Dendritic cell treated with granulocyte-macrophage colony-stimulating factor and Interleukin-4, amounts not matched to agents 40 ng/mL and 50 ng/mL, for 4 days (primary cell): ENCODE data around the gene KRTAP10-2.
"Not testable (repeated sequence)": the region's sequence is repeated elsewhere in the genome, so short reads cannot be mapped to it uniquely, and the experiment has no call there.

ENCODE experiments used
- H3K27ac Mint-ChIP-seq: one replicate; pipeline ENCODE4 v1.8.0; 2022; ENCODE audit warnings: mild to moderate bottlenecking, mixed read lengths
- H3K27me3 Mint-ChIP-seq: one replicate; pipeline ENCODE4 v1.8.0; 2022; ENCODE audit warnings: mild to moderate bottlenecking, mixed read lengths
- H3K36me3 Mint-ChIP-seq: one replicate; pipeline ENCODE4 v1.8.0; 2022; ENCODE audit warnings: low read depth, mixed read lengths
- H3K4me1 Mint-ChIP-seq: one replicate; pipeline ENCODE4 v1.8.0; 2022; ENCODE audit warnings: low read depth, mixed read lengths
- H3K4me3 Mint-ChIP-seq: one replicate; pipeline ENCODE4 v1.8.0; 2022; ENCODE audit warnings: mild to moderate bottlenecking, moderate library complexity, mixed read lengths
- H3K9me3 Mint-ChIP-seq: one replicate; pipeline ENCODE4 v1.8.0; 2022; ENCODE audit warnings: mixed read lengths
- intact Hi-C: fragments of 100-400 bp; cut with micrococcal nuclease; formaldehyde crosslinking; loops from one replicate; pipeline ENCODE4 v1.15.0; 2022

The KRTAP10-2 gene, protein sequence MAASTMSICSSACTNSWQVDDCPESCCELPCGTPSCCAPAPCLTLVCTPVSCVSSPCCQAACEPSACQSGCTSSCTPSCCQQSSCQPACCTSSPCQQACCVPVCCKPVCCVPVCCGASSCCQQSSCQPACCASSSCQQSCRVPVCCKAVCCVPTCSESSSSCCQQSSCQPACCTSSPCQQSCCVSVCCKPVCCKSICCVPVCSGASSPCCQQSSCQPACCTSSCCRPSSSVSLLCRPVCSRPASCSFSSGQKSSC

DNA sequence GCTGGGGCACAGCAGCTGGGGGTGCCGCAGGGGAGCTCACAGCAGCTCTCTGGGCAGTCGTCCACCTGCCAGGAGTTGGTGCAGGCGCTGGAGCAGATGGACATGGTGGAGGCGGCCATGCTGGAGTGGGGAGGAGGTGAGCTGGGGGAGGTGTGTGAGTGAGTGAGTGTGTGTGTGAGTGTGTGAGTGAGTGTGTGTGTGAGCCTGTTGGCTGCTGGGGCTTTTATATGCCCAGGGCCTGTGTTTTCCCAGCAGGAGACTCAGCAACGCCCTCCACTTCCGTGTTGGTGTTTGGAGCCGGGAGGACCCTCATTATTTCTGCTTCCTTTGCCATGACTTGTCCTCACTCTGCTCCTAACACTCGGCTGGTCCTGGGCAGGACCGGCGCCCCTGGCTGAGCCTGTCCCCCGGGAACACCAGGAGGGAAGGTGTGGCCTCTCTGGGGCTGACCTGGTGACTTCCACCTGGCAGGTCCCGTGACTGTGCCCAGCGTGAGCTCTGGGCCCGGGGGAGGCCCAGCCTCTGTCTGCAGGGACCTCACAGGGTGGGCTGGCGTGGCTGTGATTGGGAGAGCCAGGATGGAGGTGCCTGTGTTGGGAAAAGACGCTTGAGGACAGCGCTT is at the start of gene KRTAP10-2:
Gene KRTAP10-2, minus strand, starts transcription at position 166 of the 622 bp plus-strand sequence. Its CDS starts 47 bp downstream, at position 119.
- no peak within 1 kb of the TSS for H3K4me3 Mint-ChIP-seq
- peaks cover 65% of the 10 kb centered on the region for H3K27me3 Mint-ChIP-seq
- H3K4me1 Mint-ChIP-seq, result no peaks in the 10 kb centered on the region
- intact Hi-C loops, result no loop called here
- H3K9me3 Mint-ChIP-seq, result peaks cover 13% of the 10 kb centered on the region
- H3K36me3 Mint-ChIP-seq, result no peaks in the 10 kb centered on the region
- H3K27ac Mint-ChIP-seq, result no peak within 1 kb of the TSS

DNA sequence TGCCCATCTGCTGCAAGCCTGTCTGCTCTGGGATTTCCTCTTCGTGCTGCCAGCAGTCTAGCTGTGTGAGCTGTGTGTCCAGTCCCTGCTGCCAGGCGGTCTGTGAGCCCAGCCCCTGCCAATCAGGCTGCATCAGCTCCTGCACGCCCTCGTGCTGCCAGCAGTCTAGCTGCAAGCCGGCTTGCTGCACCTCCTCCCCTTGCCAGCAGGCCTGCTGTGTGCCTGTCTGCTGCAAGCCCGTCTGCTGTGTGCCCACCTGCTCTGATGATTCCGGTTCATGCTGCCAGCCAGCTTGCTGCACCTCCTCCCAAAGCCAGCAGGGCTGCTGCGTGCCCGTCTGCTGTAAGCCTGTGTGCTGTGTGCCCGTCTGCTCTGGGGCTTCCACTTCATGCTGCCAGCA is 49.8 kb upstream of the KRTAP10-2 start:
- Mint-ChIP-seq H3K9me3 (peaks cover 10% of the 10 kb centered on the region), H3K27me3 (peaks cover 13% of the 10 kb centered on the region)
- H3K4me1 Mint-ChIP-seq, intact Hi-C loops, H3K36me3 Mint-ChIP-seq, H3K4me3 Mint-ChIP-seq, H3K27ac Mint-ChIP-seq: not testable (repeated sequence)

DNA sequence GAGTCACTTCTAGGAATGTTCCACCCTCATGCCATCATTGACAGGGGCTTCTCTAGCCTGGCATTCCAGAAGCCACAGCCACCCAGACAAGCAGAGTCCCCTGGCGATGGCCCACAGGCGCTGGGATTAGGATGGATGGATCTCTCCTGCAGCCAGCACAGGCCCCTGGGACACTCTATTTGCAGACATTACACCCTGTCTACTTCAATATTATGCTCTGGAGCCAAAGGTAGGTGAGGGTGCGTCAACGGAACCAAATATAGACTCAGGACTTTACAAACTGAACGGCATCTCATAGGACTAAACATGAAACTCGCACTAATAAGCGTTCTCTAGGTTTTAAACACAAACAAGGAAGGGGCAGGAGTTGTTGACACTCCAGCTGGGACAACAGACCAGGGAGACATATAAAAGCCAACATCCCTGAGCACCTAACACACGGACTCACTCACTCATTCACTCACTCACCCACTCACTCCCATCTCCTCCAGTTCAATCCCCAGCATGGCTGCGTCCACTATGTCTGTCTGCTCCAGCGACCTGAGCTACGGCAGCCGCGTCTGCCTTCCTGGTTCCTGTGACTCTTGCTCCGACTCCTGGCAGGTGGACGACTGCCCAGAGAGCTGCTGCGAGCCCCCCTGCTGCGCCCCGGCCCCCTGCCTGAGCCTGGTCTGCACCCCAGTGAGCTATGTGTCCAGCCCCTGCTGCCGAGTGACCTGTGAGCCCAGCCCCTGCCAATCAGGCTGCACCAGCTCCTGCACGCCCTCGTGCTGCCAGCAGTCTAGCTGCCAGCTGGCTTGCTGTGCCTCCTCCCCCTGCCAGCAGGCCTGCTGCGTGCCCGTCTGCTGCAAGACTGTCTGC is 49.0 kb upstream of the KRTAP10-2 start, which contains the start of gene KRTAP10-7:
Gene KRTAP10-7, plus strand, starts transcription at position 480 of the 861 bp plus-strand sequence. Its CDS starts 25 bp downstream, at position 505.
- H3K4me3 Mint-ChIP-seq, H3K4me1 Mint-ChIP-seq, intact Hi-C loops, H3K9me3 Mint-ChIP-seq, H3K36me3 Mint-ChIP-seq, H3K27ac Mint-ChIP-seq: not testable (repeated sequence)
- peaks cover 11% of the 10 kb centered on the region for H3K27me3 Mint-ChIP-seq

DNA sequence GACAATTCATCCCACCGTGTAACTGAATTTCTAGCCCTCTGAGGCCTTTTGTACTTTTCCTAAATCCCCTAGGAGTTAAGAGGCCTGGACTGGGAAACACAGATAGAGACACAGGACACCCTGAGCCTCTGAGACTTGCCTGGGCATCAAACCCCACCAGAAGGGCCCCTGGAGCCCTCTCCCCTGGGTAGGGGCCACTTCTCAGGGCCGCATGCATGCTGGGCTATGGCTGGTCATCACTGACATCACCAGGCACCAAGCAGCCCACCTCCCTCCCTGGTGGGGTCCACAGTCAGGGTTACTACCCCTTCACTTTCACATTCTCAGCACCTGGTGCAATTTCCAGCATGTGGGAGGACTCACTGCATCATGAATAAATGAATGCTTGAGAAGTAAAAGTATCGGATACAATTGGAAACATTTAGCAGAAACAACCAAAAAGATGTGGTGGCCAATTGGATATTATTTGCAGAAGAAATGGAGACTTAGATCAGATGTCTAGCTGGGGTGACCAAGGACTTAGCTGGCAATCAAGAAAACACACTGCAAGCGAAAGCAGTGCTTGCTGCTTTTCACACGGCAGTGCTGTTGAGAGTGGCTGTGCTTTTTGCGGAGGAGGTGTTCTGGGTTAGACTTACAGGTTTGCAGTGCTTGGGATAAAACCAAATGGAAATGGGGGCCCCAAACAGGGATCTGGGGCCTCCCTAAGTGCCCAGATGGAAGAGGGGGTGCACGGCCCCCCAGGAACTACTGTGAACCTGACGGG is 48.1 kb upstream of the KRTAP10-2 start:
- Mint-ChIP-seq H3K4me3 (no peak overlapping the region), H3K36me3 (no peaks in the 10 kb centered on the region), H3K27ac (no peak overlapping the region), H3K4me1 (no peaks in the 10 kb centered on the region), H3K9me3 (peaks cover 8% of the 10 kb centered on the region), H3K27me3 (peaks cover 15% of the 10 kb centered on the region)
- intact Hi-C loops, result no loop called here

DNA sequence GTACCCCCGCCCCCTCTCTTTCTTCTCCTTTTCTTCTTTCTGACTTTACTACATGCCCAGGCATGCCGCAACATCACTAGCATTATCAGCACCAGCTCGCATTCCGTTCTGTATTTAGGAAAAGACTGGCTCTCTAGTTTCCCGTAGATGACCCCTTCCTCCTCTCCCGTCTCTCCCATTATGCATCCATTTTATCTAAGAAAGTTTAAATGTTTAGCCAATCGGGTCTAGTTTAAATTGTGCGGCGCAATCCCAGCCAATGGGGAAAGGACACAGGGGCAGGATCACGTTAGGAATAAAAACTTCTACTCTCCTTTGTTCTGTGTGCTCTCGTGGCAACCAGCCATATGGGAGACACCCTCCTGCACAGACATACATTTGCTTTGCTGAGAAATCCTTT is 46.8 kb upstream of the KRTAP10-2 start:
- Mint-ChIP-seq H3K9me3 (no peaks in the 10 kb centered on the region), H3K4me3 (no peak overlapping the region), H3K27me3 (peaks cover 18% of the 10 kb centered on the region), H3K4me1 (no peaks in the 10 kb centered on the region), H3K27ac (no peak overlapping the region), H3K36me3 (no peaks in the 10 kb centered on the region)
- intact Hi-C loops, result no loop called here

DNA sequence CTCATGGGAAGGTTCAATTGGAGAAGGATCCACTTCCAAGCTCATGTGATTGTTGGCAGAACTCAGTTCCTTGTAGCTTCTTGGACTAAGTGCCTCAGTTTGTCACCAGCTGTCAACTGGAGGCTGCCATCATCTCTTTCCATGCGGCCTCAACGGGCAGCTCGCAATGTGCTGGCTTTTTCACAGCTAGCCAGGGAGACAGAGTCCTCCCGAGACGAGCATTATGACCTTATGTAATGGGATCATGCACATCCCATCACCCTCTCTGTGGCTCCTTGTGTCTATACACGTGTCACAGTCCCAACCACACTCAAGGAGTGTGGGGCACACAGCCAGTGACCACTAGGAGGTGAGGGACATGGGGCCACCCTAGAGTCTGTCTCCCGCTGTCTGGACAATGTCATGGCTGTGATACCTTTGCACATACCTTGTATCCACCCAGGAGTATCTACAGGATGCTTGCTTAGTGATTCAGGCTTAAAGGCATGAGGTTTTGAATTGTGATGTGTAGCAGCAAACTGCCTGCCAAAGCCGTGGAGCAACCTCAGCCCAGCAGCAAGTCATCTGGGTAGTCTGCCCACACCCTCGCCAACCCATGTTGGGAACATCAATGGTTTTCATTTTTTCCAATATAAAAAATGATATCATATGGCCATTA is 44.9 kb upstream of the KRTAP10-2 start:
- no peaks in the 10 kb centered on the region for H3K36me3 Mint-ChIP-seq
- no peak overlapping the region for H3K27ac Mint-ChIP-seq
- no peaks in the 10 kb centered on the region for H3K4me1 Mint-ChIP-seq
- peaks cover 24% of the 10 kb centered on the region for H3K27me3 Mint-ChIP-seq
- H3K9me3 Mint-ChIP-seq, result no peaks in the 10 kb centered on the region
- intact Hi-C loops, result no loop called here
- H3K4me3 Mint-ChIP-seq, result no peak overlapping the region

DNA sequence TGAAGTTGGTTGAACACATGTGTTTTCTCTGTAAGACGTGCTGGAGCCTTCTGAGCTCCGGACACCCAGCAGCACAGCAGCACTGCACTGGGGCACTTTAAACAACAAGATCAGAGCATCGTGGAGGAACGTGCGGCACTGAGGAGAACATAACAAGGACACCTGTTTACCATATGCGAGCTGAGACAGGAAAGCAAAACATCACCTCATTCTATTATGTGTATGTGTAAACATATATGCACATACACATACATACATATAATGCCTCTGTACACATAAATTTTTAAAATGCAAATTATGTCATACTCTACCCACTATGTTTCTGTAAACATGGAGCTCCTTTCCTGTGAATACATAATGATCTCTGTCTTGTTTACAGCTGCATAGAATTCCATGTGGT is 44.2 kb upstream of the KRTAP10-2 start:
- intact Hi-C loops, result no loop called here
- H3K27me3 Mint-ChIP-seq, result peaks cover 20% of the 10 kb centered on the region
- no peak overlapping the region for H3K27ac Mint-ChIP-seq
- no peaks in the 10 kb centered on the region for H3K4me1 Mint-ChIP-seq
- no peak overlapping the region for H3K4me3 Mint-ChIP-seq
- no peaks in the 10 kb centered on the region for H3K36me3 Mint-ChIP-seq
- no peaks in the 10 kb centered on the region for H3K9me3 Mint-ChIP-seq

DNA sequence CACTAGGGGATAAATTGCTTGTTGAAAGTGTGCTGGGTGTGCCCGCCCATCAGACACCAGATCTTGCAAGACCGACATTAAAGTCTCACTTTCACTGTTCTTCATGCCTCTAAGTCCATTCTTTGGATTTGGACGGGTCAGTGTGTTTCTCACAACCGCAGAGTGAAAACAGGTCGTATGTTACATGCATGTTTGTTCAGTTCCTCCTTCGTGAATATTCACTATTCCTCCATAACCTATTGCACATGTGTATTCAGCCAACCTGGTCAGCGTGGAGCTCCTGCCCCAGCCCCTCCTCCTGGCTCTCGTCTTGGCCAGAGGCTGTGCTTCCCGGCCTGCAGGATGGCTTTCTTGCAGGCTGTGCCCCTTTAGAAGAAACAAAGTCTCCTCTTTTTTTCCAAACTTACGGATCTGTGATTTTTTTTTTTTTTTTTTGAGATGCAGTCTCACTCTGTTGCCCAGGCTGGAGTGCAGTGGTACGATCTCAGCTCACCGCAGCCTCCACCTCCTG is 43.2 kb upstream of the KRTAP10-2 start:
- Mint-ChIP-seq H3K4me3 (no peak overlapping the region), H3K4me1 (no peaks in the 10 kb centered on the region), H3K27me3 (peaks cover 19% of the 10 kb centered on the region), H3K27ac (no peak overlapping the region), H3K9me3 (no peaks in the 10 kb centered on the region), H3K36me3 (no peaks in the 10 kb centered on the region)
- intact Hi-C loops, result no loop called here

DNA sequence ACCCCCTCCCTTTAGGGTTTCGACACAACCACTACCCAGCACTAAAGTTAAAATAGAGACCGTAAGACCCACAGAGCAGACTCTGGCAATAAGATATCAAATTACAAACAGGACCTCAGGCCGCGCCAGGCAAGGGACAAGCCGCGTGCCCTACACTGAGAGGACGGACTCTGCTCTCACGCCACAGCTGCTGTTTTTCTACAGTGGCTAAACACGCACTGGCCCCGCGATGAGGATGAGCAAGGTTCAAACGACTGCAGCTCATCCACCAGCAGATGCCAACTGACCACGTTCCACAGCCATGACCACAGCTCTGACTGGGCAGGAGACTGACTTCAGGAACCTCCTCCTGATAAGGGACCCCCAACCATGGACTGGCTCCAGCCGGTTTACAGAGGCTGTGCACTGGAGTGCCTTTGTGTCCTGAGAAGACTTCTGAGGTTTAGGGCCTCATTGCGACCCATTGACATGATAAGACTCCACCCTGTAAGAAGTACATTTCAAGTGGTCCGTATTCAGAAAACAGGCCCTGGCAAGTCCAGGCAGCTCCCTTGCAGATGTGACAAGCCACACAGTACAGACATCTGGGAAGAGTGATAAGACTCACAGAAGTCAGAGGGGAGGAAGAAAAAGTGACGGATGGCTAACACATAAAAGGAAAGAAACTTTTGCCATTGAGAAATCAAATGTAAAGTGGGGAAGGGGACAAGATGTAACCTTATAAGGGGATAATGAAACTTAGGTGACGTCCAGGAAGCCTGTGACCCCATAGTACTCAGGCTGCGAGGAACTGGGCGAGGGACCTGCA is 42.5 kb upstream of the KRTAP10-2 start:
- no peaks in the 10 kb centered on the region for H3K36me3 Mint-ChIP-seq
- H3K27ac Mint-ChIP-seq, result no peak overlapping the region
- no peaks in the 10 kb centered on the region for H3K9me3 Mint-ChIP-seq
- no peaks in the 10 kb centered on the region for H3K4me1 Mint-ChIP-seq
- H3K27me3 Mint-ChIP-seq, result peaks cover 19% of the 10 kb centered on the region
- H3K4me3 Mint-ChIP-seq, result no peak overlapping the region
- intact Hi-C loops, result no loop called here

DNA sequence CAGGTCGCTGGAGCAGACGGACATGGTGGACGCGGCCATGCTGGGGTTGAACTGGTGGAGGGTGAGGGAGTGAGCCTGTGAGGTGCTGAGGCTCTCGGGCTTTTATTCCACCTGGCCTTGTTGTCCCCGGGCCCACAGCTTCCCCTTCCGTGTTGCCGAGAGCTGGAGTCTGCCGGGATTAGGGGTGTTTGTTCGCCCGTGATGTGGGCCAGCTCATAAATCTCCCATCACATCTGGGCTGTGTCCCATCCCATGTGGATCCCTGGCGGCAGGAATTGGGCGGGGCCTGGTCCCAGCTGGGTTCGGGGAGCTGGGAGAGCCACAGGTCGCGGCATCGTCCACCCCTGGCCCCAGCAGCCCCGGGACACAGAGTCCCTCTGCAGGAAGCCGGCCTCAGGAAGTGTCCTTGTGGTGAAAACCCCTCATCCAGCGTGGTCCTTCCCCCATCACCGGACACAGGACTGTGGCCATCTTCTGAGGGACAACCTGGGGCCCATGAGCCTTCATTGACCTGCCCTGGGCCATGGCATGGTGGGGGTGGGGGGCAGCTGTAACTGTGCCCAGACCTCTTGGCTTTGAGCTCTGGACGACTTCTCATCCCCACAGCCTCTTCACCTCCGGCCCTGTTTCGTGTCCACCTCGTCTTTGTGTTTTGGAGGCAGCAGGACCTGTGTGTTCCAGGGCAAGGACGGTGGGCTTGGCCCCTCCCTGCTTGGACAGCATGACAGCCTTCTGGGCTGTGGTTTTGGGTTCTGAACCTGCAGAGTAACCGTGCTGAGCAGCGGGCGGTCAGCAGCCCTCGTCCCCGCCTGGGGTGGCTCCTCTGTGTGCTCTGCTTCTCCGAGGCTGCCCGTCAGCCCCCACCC is 41.4 kb upstream of the KRTAP10-2 start, which contains the start of gene KRTAP10-6:
Gene KRTAP10-6, minus strand, starts transcription at position 60 of the 866 bp plus-strand sequence. Its CDS starts 21 bp downstream, at position 39.
- no peak within 1 kb of the TSS for H3K4me3 Mint-ChIP-seq
- intact Hi-C loops, result no loop called here
- H3K9me3 Mint-ChIP-seq, result no peaks in the 10 kb centered on the region

DNA sequence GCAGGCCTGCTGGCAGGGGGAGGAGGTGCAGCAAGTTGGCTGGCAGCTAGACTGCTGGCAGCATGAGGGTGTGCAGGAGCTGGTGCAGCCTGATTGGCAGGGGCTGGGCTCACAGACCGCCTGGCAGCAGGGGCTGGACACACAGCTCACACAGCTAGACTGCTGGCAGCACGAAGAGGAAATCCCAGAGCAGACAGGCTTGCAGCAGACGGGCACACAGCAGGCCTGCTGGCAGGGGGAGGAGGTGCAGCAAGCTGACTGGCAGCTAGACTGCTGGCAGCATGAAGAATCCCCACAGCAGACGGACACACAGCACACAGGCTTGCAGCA is 40.5 kb upstream of the KRTAP10-2 start:
- H3K27ac Mint-ChIP-seq, intact Hi-C loops, H3K36me3 Mint-ChIP-seq, H3K9me3 Mint-ChIP-seq, H3K4me3 Mint-ChIP-seq, H3K4me1 Mint-ChIP-seq: not testable (repeated sequence)
- peaks cover 16% of the 10 kb centered on the region for H3K27me3 Mint-ChIP-seq

More for the DNA sequence above, 41.4 kb upstream of the KRTAP10-2 start, which contains the start of gene KRTAP10-6:
- no peak within 1 kb of the TSS for H3K27ac Mint-ChIP-seq
- H3K36me3 Mint-ChIP-seq, result no peaks in the 10 kb centered on the region
- no peaks in the 10 kb centered on the region for H3K4me1 Mint-ChIP-seq
- peaks cover 15% of the 10 kb centered on the region for H3K27me3 Mint-ChIP-seq
